Endodermal cell (in vitro differentiated cells): ENCODE data around the gene TESPA1. TPM values are rescaled to one million over a fixed set of nuclear protein-coding genes. Genes with fewer than 3 reads are reported as not detected.
A peak's percentile ranks its signal among the peaks of the same experiment; 100 is the strongest.

ENCODE experiments used
- DNase-seq: peaks from one replicate; pipeline ENCODE4 v3.0.0-alpha.2; 2017
- H3K27ac ChIP-seq: 2 replicates; pipeline ENCODE4 v1.5.1; 2013; ENCODE audit warnings: mild to moderate bottlenecking, low read depth, low read length, moderate library complexity
- H3K27me3 ChIP-seq: 2 replicates; pipeline ENCODE4 v1.6.1; 2013; ENCODE audit warnings: mild to moderate bottlenecking, low read length, moderate library complexity; ENCODE audit not compliant: insufficient read depth, control insufficient read depth, poor library complexity, severe bottlenecking
- H3K36me3 ChIP-seq: 2 replicates; pipeline ENCODE4 v1.7.0; 2013; ENCODE audit warnings: mild to moderate bottlenecking, low read length, moderate library complexity; ENCODE audit not compliant: control insufficient read depth, insufficient read depth
- H3K4me1 ChIP-seq: one replicate; pipeline ENCODE4 v1.7.0; 2013; ENCODE audit warnings: low read length; ENCODE audit not compliant: control insufficient read depth, insufficient read depth
- H3K4me3 ChIP-seq: 2 replicates; pipeline ENCODE4 v1.5.1; 2013; ENCODE audit warnings: mild to moderate bottlenecking, low read length, moderate library complexity
- H3K9ac ChIP-seq: 2 replicates; pipeline ENCODE4 v1.6.1; 2013; ENCODE audit warnings: mild to moderate bottlenecking, low read length, moderate library complexity; ENCODE audit not compliant: poor library complexity, severe bottlenecking; ENCODE audit errors: extremely low read depth
- H3K9me3 ChIP-seq: 2 replicates; pipeline ENCODE4 v1.6.1; 2013; ENCODE audit warnings: mild to moderate bottlenecking, low read length, moderate library complexity; ENCODE audit not compliant: control insufficient read depth
- H3K27ac Mint-ChIP-seq: 2 replicates; pipeline ENCODE4 v1.8.0; 2020; ENCODE audit warnings: mixed read lengths
- H3K27me3 Mint-ChIP-seq: 2 replicates; pipeline ENCODE4 v1.8.0; 2021; ENCODE audit warnings: mild to moderate bottlenecking, mixed read lengths; ENCODE audit not compliant: insufficient read depth
- H3K36me3 Mint-ChIP-seq: 2 replicates; pipeline ENCODE4 v1.8.0; 2020; ENCODE audit warnings: low read depth, mixed read lengths
- H3K4me1 Mint-ChIP-seq: 2 replicates; pipeline ENCODE4 v1.8.0; 2020; ENCODE audit warnings: mixed read lengths
- H3K4me3 Mint-ChIP-seq: 2 replicates; pipeline ENCODE4 v1.8.0; 2020; ENCODE audit warnings: mild to moderate bottlenecking, moderate library complexity, mixed read lengths
- H3K9me3 Mint-ChIP-seq: 2 replicates; pipeline ENCODE4 v1.8.0; 2020; ENCODE audit warnings: mild to moderate bottlenecking, mixed read lengths
- CTCF ChIP-seq: fragments of 200-600 bp; sonication (generic); conservative IDR thresholded peaks from 2 replicates; pipeline ENCODE4 v1.5.0; 2021; ENCODE audit warnings: antibody characterized with exemption, mild to moderate bottlenecking
- WGBS, 2 experiments: methylation state at CpG; one replicate each; pipeline versions ENCODE4 v1.1.5 to v1.1.7; 2013; ENCODE audit warnings: missing lambda C conversion rate in 2 of 2, mixed read lengths in 1 of 2; ENCODE audit not compliant: insufficient coverage in 1 of 2, insufficient read length in 1 of 2; 5-methylcytosine and 5-hydroxymethylcytosine counted together
- total RNA-seq, 2 donors: library from RNA; stranded (reverse); fragmentation: NEBNext Ultra II Directional in 1 of 2; extraction: Animal tissue kit (Norgen Biotek cat#: 25700) in 1 of 2; gene quantifications; 2 replicates in 1 of 2; 3 replicates in 1 of 2; pipeline ENCODE4 v1.2.1, GENCODE V29; 2021

Gene TESPA1
- total RNA-seq, 2 donors from 2014 or later, result not detected

GRCh38 chr12:54961190-54961589 lies 23.4 kb downstream of the TESPA1 start:
- no peaks in the 10 kb centered on the region for H3K27me3 ChIP-seq
- Mint-ChIP-seq H3K4me1 (peaks cover 11% of the 10 kb centered on the region), H3K9me3 (no peaks in the 10 kb centered on the region), H3K27me3 (no peaks in the 10 kb centered on the region), H3K36me3 (no peaks in the 10 kb centered on the region), H3K27ac (no peak overlapping the region), H3K4me3 (no peak overlapping the region)
- no peaks in the 10 kb centered on the region for H3K9me3 ChIP-seq
- 95 to 100% methylated on average over 2 to 4 of the region's 4 CpGs for WGBS, 2 experiments
- no peak for DNase-seq
- no peak overlapping the region for H3K4me3 ChIP-seq
- no peaks in the 10 kb centered on the region for H3K36me3 ChIP-seq
- no peak for TF ChIP-seq CTCF
- no peak overlapping the region for H3K9ac ChIP-seq
- no peaks in the 10 kb centered on the region for H3K4me1 ChIP-seq
- H3K27ac ChIP-seq, result no peak overlapping the region

GRCh38 chr12:54959291-54960018 lies 25.1 kb downstream of the TESPA1 start:
- no peak overlapping the region for H3K27ac ChIP-seq
- no peaks in the 10 kb centered on the region for H3K27me3 Mint-ChIP-seq
- TF ChIP-seq CTCF, result no peak
- no peaks in the 10 kb centered on the region for H3K36me3 ChIP-seq
- WGBS, 2 experiments, result 82 to 85% methylated on average over 7 to 10 of the region's 10 CpGs
- H3K9me3 Mint-ChIP-seq, result no peaks in the 10 kb centered on the region
- H3K27ac Mint-ChIP-seq, result no peak overlapping the region
- DNase-seq, result no peak
- no peaks in the 10 kb centered on the region for H3K9me3 ChIP-seq
- no peaks in the 10 kb centered on the region for H3K4me1 ChIP-seq
- no peak overlapping the region for H3K4me3 ChIP-seq
- H3K4me1 Mint-ChIP-seq, result peaks cover 22% of the 10 kb centered on the region
- H3K36me3 Mint-ChIP-seq, result no peaks in the 10 kb centered on the region
- H3K4me3 Mint-ChIP-seq, result no peak overlapping the region
- H3K27me3 ChIP-seq, result no peaks in the 10 kb centered on the region
- no peak overlapping the region for H3K9ac ChIP-seq

- Mint-ChIP-seq H3K27me3 (no peaks in the 10 kb centered on the region), H3K4me1 (peaks cover 22% of the 10 kb centered on the region), H3K9me3 (peaks cover 1% of the 10 kb centered on the region), H3K36me3 (no peaks in the 10 kb centered on the region), H3K4me3 (no peak overlapping the region), H3K27ac (no peak overlapping the region)
- no peak overlapping the region for H3K4me3 ChIP-seq
- H3K4me1 ChIP-seq, result no peaks in the 10 kb centered on the region
- DNase-seq, result peak; percentile 84
- TF ChIP-seq CTCF, result peak; percentile 88
- WGBS, 2 experiments, result 96% methylated on average over 3 of the region's 3 CpGs; no CpG with 5 or more reads in 1 of the 2 experiments
- no peak overlapping the region for H3K27ac ChIP-seq
- peaks cover 2% of the 10 kb centered on the region for H3K9me3 ChIP-seq
- H3K27me3 ChIP-seq, result no peaks in the 10 kb centered on the region
- no peak overlapping the region for H3K9ac ChIP-seq
- H3K36me3 ChIP-seq, result no peaks in the 10 kb centered on the region
Measured at GRCh38 chr12:54958048-54958658, 26.4 kb downstream of the TESPA1 start.
